H1 (cell line): ENCODE results near the gene ACAP1. TPM values are rescaled to one million over a fixed set of nuclear protein-coding genes. Genes with fewer than 3 reads are reported as not detected.
A peak's percentile ranks its signal among the peaks of the same experiment; 100 is the strongest.

ENCODE experiments used
- ASH2L ChIP-seq: fragments of 200-600, 300-600 bp; sonication (generic); IDR thresholded peaks from one replicate; pipeline ENCODE4 v1.7.1; 2017; ENCODE audit warnings: low read length
- BRCA1 ChIP-seq: IDR thresholded peaks from 2 replicates; pipeline ENCODE4 v1.6.1; 2012; ENCODE audit warnings: low read depth, low read length, improper control_type of control experiment
- NANOG ChIP-seq: IDR thresholded peaks from 2 replicates; pipeline ENCODE4 v1.6.1; 2011; ENCODE audit warnings: low read length, low read depth, mild to moderate bottlenecking, inconsistent platforms; ENCODE audit not compliant: insufficient read depth, poor library complexity, severe bottlenecking
- SAP30 ChIP-seq: fragments of 300-600 bp; sonication (generic); IDR thresholded peaks from 2 replicates; pipeline ENCODE4 v1.7.1; 2012; ENCODE audit warnings: low read length, moderate library complexity, mild to moderate bottlenecking, inconsistent platforms; ENCODE audit not compliant: insufficient read depth, insufficient replicate concordance
- SUZ12 ChIP-seq: fragments of 200-600 bp; sonication (generic); IDR thresholded peaks from 2 replicates; pipeline ENCODE4 v1.6.1; 2012; ENCODE audit warnings: mild to moderate bottlenecking, inconsistent platforms, low read length, moderate library complexity, mixed read lengths
- TBP ChIP-seq: IDR thresholded peaks from 2 replicates; pipeline ENCODE4 v1.6.1; 2011; ENCODE audit warnings: low read depth, low read length, improper control_type of control experiment
- polyA plus RNA-seq, 7 experiments: library from polyadenylated mRNA; depleted of rRNA in 3 of 7; stranded (reverse) in 5 of 7; unstranded in 2 of 7; fragments of >200 nt in 5 of 7; fragments of 200-250 nt in 2 of 7; gene quantifications; 1 replicate in 5 of 7; 2 replicates in 1 of 7; 4 replicates in 1 of 7; pipeline versions ENCODE4 v1.2.1 to v1.2.3, GENCODE V29; 2011 to 2013; ENCODE audit warnings: missing spikeins in 2 of 7, mixed read lengths in 2 of 7
- total RNA-seq: library from RNA; stranded (reverse); fragmentation: NEBNext Ultra II Directional; extraction: Animal tissue kit (Norgen Biotek cat#: 25700); gene quantifications from 2 replicates; pipeline ENCODE4 v1.2.1, GENCODE V29; 2021
- TF ChIP-seq, protein P1 (sequence below): IDR thresholded peaks from 2 replicates; pipeline ENCODE4 v1.6.1; 2011; ENCODE audit warnings: low read depth, mild to moderate bottlenecking, low read length; ENCODE audit not compliant: insufficient read depth
- TF ChIP-seq, protein P2 (sequence below): fragments of 300-600 bp; sonication (generic); IDR thresholded peaks from 2 replicates; pipeline ENCODE4 v1.7.1; 2012; ENCODE audit warnings: low read length, moderate library complexity, mild to moderate bottlenecking, inconsistent platforms; ENCODE audit not compliant: insufficient replicate concordance

Gene ACAP1
- total and polyA plus RNA-seq, 2 of the 8 experiments (the other 6 are each of a cell fraction or from before 2014, with no cell fraction given), result 11.9 to 45.1 TPM

DNA sequence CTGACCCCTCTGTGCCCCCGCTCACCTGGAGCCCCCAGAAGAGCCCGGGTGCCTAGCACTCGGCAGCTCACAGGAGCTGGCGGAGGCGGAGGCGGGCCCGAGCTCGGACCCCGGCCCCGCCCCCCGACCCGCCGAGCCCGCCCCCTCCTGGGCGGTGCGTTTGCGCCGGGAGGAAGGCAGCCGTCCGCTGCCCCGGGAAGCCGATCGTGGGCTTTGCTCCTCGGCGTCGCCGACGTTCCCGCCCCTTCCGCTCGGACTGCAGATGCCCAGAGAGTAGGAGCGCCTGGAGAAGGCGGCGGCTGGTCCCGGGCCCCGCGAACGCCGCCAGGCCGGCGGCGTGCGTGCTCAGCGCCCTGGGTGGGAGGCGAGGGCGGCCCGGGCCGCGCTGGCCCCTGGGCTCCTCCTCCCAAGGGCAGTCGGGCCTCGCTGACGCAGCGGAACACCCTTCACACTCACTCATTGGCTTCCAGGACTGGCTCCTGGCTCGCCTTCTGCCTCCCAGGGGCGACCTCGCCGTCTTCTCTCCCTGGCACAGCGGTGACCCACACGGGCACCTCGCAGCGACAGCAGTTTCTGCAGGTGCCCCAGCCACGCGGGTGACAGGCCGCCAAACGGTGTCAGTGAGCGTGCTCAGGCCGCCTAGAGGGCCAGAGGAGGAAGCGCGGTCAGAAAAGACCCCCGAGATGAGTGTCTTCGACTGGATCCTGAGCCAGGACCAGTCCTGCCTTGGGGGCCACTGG, 58.3 kb downstream of the ACAP1 start, which contains the start of gene PLSCR3 (continued):
- TF ChIP-seq ASH2L, result no peak
- TF ChIP-seq, protein P1, sequence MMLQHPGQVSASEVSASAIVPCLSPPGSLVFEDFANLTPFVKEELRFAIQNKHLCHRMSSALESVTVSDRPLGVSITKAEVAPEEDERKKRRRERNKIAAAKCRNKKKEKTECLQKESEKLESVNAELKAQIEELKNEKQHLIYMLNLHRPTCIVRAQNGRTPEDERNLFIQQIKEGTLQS, result no peak
- TF ChIP-seq BRCA1, result no peak
- TF ChIP-seq SAP30, result peak; percentile 75
- no peak for TF ChIP-seq NANOG
- no peak for TF ChIP-seq TBP
- TF ChIP-seq SUZ12, result no peak
- TF ChIP-seq, protein P2, sequence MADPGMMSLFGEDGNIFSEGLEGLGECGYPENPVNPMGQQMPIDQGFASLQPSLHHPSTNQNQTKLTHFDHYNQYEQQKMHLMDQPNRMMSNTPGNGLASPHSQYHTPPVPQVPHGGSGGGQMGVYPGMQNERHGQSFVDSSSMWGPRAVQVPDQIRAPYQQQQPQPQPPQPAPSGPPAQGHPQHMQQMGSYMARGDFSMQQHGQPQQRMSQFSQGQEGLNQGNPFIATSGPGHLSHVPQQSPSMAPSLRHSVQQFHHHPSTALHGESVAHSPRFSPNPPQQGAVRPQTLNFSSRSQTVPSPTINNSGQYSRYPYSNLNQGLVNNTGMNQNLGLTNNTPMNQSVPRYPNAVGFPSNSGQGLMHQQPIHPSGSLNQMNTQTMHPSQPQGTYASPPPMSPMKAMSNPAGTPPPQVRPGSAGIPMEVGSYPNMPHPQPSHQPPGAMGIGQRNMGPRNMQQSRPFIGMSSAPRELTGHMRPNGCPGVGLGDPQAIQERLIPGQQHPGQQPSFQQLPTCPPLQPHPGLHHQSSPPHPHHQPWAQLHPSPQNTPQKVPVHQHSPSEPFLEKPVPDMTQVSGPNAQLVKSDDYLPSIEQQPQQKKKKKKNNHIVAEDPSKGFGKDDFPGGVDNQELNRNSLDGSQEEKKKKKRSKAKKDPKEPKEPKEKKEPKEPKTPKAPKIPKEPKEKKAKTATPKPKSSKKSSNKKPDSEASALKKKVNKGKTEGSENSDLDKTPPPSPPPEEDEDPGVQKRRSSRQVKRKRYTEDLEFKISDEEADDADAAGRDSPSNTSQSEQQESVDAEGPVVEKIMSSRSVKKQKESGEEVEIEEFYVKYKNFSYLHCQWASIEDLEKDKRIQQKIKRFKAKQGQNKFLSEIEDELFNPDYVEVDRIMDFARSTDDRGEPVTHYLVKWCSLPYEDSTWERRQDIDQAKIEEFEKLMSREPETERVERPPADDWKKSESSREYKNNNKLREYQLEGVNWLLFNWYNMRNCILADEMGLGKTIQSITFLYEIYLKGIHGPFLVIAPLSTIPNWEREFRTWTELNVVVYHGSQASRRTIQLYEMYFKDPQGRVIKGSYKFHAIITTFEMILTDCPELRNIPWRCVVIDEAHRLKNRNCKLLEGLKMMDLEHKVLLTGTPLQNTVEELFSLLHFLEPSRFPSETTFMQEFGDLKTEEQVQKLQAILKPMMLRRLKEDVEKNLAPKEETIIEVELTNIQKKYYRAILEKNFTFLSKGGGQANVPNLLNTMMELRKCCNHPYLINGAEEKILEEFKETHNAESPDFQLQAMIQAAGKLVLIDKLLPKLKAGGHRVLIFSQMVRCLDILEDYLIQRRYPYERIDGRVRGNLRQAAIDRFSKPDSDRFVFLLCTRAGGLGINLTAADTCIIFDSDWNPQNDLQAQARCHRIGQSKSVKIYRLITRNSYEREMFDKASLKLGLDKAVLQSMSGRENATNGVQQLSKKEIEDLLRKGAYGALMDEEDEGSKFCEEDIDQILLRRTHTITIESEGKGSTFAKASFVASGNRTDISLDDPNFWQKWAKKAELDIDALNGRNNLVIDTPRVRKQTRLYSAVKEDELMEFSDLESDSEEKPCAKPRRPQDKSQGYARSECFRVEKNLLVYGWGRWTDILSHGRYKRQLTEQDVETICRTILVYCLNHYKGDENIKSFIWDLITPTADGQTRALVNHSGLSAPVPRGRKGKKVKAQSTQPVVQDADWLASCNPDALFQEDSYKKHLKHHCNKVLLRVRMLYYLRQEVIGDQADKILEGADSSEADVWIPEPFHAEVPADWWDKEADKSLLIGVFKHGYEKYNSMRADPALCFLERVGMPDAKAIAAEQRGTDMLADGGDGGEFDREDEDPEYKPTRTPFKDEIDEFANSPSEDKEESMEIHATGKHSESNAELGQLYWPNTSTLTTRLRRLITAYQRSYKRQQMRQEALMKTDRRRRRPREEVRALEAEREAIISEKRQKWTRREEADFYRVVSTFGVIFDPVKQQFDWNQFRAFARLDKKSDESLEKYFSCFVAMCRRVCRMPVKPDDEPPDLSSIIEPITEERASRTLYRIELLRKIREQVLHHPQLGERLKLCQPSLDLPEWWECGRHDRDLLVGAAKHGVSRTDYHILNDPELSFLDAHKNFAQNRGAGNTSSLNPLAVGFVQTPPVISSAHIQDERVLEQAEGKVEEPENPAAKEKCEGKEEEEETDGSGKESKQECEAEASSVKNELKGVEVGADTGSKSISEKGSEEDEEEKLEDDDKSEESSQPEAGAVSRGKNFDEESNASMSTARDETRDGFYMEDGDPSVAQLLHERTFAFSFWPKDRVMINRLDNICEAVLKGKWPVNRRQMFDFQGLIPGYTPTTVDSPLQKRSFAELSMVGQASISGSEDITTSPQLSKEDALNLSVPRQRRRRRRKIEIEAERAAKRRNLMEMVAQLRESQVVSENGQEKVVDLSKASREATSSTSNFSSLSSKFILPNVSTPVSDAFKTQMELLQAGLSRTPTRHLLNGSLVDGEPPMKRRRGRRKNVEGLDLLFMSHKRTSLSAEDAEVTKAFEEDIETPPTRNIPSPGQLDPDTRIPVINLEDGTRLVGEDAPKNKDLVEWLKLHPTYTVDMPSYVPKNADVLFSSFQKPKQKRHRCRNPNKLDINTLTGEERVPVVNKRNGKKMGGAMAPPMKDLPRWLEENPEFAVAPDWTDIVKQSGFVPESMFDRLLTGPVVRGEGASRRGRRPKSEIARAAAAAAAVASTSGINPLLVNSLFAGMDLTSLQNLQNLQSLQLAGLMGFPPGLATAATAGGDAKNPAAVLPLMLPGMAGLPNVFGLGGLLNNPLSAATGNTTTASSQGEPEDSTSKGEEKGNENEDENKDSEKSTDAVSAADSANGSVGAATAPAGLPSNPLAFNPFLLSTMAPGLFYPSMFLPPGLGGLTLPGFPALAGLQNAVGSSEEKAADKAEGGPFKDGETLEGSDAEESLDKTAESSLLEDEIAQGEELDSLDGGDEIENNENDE, result no peak
